Fibroblast of mammary gland (primary cell): ENCODE measurements around the gene DMRTC1.
"Not testable (repeated sequence)": the region's sequence is repeated elsewhere in the genome, so short reads cannot be mapped to it uniquely, and the experiment has no call there.

Experiments used
- DNase-seq: peaks from one replicate; pipeline ENCODE4 v3.0.0-alpha.2; 2010; ENCODE audit warnings: low read depth
- H3K4me3 ChIP-seq: 2 replicates; pipeline ENCODE4 v1.5.1; 2011; ENCODE audit warnings: low read depth, mild to moderate bottlenecking, low read length, moderate library complexity; ENCODE audit not compliant: control insufficient read depth

DMRTC1 gene

GRCh38 chrX:72943819-72944169 is at the start of gene DMRTC1:
Gene DMRTC1 (minus strand): TSS chrX:72943837. CDS start chrX:72875694, 68,143 bp downstream.
- DNase-seq, H3K4me3 ChIP-seq: not testable (repeated sequence)

DNA sequence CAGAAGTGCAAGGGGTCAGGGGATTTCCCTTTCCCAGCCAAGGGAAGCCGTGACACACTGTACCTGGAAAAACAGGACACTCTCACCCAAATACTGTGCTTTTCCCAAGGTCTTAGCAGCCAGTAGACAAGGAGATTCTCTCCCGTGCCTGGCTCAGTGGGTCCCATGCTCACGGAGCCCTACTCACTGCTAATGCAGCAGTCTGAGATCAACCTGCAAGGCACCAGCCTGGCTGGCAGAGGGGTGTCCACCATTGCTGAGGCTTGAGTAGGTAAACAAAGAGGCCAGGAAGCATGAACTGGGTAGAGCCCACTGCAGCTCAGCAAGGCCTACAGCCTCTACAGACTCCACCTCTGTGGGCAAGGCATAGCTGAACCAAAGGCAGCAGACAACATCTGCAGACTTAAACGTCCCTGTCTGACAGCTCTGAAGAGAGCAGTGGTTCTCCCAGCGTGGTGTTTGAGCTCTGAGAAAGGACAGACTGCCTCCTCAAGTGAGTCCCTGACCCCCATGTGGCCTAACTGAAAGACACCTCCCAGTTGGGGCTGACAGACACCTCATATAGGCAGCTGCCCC is 37.3 kb upstream of the DMRTC1 start:
- not testable (repeated sequence) for H3K4me3 ChIP-seq, DNase-seq

DNA sequence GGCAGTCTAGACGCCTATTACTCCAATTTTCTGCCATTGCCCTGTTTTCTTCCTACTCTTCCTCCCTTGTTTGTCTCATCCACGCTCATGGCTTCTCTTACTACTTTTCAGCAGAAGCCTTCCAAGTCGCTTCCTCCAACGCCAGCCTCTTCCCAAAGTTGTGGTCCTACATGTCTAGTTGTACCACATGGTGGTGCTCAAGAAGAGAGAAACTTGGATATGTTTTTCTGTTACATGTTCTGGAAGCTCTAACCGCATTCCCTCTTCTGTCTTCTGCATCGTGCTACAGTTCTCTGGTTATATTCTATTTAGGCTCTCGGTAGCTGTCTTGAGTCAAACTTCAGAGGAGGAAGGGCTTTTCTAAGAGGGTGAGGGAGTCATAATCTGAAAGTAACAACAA is 31.2 kb upstream of the DMRTC1 start:
- not testable (repeated sequence) for DNase-seq, H3K4me3 ChIP-seq

- H3K4me3 ChIP-seq: not testable (repeated sequence)
These were observed 28.2 kb upstream of the DMRTC1 start for GRCh38 chrX:72971859-72972258.

GRCh38 chrX:72959971-72960370 is 16.3 kb upstream of the DMRTC1 start:
- not testable (repeated sequence) for H3K4me3 ChIP-seq, DNase-seq

More at GRCh38 chrX:72971859-72972258, 28.2 kb upstream of the DMRTC1 start:
- not testable (repeated sequence) for DNase-seq

DNA sequence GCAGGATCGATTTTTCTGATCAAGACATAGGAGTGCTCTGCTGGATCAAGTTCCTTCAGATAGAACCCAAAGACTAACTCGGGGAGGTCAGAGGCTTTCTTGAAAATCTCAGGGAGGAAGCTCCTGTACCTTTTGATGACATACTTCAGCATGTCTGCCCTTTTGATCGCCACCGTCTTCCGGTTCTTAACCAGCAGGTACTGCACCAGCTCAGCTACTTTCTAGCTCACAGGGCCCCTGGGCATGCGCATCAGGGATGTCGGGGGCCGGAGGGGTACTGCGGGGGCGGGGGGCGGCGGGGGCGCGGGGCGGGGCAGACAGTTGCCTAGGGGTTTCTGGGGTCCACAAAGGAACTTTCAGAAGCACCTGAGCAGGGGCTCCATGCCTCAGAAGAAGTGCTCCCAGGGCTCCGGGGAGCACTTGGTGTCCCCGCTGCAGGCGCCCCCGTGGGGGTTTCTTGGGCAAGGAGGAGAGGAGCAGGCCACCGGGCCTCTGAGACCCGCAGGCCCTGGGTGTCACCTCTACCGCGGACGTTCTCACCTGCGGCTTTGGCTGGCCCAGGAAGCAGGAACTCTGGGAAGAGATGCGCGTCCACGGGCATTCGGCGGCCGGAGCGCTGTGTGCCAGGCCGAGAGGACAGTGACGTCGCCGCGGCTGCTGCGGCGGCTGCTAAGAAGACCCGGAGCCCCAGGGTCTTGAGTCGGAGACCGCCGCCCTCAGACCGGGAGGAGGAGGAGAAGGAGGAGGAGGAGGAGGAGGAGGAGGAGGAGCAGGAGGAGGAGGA is 410 bp downstream of the DMRTC1 start:
- not testable (repeated sequence) for DNase-seq, H3K4me3 ChIP-seq

- DNase-seq, H3K4me3 ChIP-seq: not testable (repeated sequence)
These were observed 1.4 kb downstream of the DMRTC1 start for GRCh38 chrX:72942272-72942671.

- DNase-seq, H3K4me3 ChIP-seq: not testable (repeated sequence)
These were observed 5.7 kb downstream of the DMRTC1 start, which contains the start of gene FAM236A for GRCh38 chrX:72937906-72938305. Gene FAM236A (plus strand): TSS chrX:72938206. CDS start chrX:72938263, 57 bp downstream.

- not testable (repeated sequence) for H3K4me3 ChIP-seq, DNase-seq
These were observed 6.7 kb downstream of the DMRTC1 start for GRCh38 chrX:72936882-72937455.

GRCh38 chrX:72936455-72936854 is 7.2 kb downstream of the DMRTC1 start:
- not testable (repeated sequence) for DNase-seq, H3K4me3 ChIP-seq

GRCh38 chrX:72932283-72932682 is 11.4 kb downstream of the DMRTC1 start:
- not testable (repeated sequence) for H3K4me3 ChIP-seq, DNase-seq

GRCh38 chrX:72916096-72916495 is 27.5 kb downstream of the DMRTC1 start:
- H3K4me3 ChIP-seq, DNase-seq: not testable (repeated sequence)

DNA sequence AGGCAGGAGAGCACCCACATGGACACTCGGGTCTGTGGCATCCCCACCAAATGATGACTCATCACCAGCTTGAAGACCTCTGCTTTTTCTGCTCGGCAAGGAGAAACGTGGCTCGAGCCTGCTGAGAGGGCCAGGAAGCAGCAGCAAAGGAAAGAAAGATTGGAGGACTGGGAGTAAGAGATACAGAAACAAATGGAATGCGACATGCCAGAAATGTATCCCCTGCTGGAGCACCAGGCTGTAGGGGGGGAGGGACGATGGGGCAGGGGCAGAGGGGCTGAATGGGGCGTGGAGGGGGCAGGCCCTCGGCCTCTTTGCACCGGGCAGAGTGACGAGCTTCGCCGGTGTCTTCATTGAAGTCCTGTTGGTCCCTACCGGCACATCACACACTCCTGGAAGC is 31.3 kb downstream of the DMRTC1 start, which contains the start of gene FAM236C:
FAM236C (plus strand) TSS at position 301 of the 400 bp plus-strand sequence. CDS start 100 bp downstream, outside the sequence.
- DNase-seq, H3K4me3 ChIP-seq: not testable (repeated sequence)

DNA sequence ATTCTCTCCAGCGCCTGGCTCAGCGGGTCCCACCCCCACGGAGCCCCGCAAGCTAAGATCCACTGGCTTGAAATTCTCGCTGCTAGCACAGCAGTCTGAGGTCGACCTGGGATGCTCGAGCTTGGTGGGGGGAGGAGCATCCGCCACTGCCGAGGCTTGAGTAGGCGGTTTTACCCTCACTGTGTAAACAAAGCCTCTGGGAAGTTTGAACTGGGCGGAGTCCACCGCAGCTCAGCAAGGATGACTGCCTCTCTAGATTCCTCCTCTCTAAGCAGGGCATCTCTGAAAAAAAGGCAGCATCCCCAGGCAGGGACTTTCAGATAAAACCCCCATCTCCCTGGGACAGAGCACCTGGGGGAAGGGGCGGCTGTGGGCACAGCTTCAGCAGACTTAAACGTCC is 53.9 kb downstream of the DMRTC1 start:
- H3K4me3 ChIP-seq, DNase-seq: not testable (repeated sequence)

- not testable (repeated sequence) for DNase-seq, H3K4me3 ChIP-seq
These were observed 60.7 kb downstream of the DMRTC1 start for GRCh38 chrX:72882898-72883297.

DNA sequence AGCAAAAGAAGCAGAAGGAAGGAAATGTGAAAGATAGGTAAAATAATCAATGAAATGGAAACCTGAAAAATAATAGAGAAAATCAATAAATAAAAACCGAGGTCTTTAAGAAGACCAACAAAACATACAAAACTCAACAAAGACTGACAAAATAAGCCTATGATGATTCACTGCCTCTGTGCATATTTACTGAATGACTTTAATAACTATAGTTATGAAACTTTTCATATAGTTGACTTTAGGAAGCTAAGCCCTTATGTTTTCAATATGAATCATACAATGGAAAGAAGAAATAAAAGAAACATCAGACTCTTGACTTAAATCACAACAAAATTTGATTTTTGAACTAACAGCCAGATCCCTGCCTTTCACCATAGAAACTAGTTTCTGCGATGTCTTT is 106.1 kb downstream of the DMRTC1 start:
- not testable (repeated sequence) for H3K4me3 ChIP-seq, DNase-seq

DNA sequence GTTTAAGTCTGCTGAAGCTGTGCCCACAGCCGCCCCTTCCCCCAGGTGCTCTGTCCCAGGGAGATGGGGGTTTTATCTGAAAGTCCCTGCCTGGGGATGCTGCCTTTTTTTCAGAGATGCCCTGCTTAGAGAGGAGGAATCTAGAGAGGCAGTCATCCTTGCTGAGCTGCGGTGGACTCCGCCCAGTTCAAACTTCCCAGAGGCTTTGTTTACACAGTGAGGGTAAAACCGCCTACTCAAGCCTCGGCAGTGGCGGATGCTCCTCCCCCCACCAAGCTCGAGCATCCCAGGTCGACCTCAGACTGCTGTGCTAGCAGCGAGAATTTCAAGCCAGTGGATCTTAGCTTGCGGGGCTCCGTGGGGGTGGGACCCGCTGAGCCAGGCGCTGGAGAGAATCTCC is 112.9 kb downstream of the DMRTC1 start:
- not testable (repeated sequence) for H3K4me3 ChIP-seq, DNase-seq
